GM10266 (cell line): ENCODE data around the gene PEG3.
"Not testable (repeated sequence)": the region's sequence is repeated elsewhere in the genome, so short reads cannot be mapped to it uniquely, and the experiment has no call there.

ENCODE experiments used
- DNase-seq: peaks from one replicate; pipeline ENCODE4 v3.0.0; 2012; ENCODE audit errors: extremely low spot score
- TF ChIP-seq, protein P1 (sequence below): IDR thresholded peaks from 2 replicates; pipeline ENCODE4 v1.5.1; 2012; ENCODE audit warnings: mild to moderate bottlenecking, low read depth; ENCODE audit not compliant: control insufficient read depth, insufficient read depth; ENCODE audit errors: missing control alignments

The PEG3 gene

DNA sequence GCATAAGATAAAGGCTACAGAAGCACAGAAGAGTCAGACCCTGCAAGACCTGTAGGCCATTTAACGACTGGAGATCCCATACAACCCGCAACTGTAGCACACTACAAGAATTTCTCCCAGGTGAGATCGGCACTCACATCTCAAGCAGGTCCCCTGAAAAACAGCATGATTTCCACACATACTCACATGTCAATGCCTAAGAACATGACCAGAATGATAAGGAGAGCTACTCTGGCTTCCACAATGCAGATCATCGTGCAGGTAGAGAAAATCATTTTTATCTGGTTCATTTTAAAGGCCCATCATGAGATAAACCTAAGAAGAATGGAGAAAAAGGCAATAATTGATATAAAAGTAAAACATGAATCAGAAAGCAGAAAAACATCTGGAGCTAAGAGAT lies 17.5 kb upstream of the PEG3 start:
- TF ChIP-seq, protein P1, sequence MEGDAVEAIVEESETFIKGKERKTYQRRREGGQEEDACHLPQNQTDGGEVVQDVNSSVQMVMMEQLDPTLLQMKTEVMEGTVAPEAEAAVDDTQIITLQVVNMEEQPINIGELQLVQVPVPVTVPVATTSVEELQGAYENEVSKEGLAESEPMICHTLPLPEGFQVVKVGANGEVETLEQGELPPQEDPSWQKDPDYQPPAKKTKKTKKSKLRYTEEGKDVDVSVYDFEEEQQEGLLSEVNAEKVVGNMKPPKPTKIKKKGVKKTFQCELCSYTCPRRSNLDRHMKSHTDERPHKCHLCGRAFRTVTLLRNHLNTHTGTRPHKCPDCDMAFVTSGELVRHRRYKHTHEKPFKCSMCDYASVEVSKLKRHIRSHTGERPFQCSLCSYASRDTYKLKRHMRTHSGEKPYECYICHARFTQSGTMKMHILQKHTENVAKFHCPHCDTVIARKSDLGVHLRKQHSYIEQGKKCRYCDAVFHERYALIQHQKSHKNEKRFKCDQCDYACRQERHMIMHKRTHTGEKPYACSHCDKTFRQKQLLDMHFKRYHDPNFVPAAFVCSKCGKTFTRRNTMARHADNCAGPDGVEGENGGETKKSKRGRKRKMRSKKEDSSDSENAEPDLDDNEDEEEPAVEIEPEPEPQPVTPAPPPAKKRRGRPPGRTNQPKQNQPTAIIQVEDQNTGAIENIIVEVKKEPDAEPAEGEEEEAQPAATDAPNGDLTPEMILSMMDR = no peak
- no peak for DNase-seq

DNA sequence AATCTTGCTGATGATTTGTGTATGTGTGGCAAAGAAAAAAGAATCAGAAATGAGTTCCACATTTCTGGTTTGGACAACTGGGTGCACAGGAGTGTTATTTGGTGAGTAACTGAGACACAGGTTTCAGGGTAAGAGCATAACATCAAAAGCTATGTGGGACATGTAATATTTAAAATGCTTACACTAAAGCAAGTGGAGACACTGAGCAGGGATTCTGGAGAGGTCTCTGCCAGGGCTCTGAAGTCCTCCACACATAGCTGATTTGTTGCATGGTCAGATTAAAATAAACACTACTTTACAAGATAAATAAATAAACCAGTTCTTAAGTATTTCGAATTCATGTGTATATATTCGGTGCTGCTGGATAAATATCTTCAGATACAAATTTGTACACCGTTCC lies 16.3 kb upstream of the PEG3 start:
- no peak for DNase-seq

DNA sequence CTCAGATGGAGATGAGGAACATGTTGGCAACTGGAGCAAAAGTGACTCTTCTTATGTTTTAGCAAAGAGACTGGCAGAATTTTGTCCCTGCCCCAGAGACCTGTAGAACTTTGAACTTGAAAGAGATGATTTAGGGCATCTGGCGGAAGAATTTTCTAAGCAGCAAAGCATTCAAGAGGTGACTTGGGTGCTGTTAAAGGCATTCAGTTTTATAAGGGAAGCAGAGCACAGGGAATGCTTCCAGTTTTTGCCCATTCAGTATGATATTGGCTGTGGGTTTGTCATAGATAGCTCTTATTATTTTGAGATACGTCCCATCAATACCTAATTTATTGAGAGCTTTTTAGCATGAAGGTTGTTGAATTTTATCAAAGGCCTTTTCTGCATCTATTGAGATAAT lies 11.8 kb upstream of the PEG3 start:
- not testable (repeated sequence) for DNase-seq

More for the DNA sequence above, 16.3 kb upstream of the PEG3 start:
- TF ChIP-seq, protein P1 = no peak

DNA sequence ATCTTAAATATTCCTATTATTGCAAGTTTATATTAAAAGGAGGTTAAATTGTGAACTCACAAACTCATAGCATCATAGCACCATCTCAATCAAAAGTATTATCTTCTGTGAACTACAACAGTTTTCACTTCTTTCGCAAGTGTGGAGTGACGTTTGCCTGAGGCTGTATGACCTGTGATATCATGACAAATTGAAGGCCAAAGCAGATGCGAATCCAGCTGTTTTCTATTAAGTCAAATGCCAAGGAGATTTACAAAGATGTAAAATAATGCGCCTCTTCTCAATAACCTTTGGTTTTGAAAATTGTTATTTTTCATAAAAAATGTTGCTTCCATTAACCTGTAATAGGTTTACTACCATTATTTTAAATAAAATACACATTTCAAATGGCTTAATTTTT lies 7.6 kb upstream of the PEG3 start:
- TF ChIP-seq, protein P1 = no peak
- no peak for DNase-seq

DNA sequence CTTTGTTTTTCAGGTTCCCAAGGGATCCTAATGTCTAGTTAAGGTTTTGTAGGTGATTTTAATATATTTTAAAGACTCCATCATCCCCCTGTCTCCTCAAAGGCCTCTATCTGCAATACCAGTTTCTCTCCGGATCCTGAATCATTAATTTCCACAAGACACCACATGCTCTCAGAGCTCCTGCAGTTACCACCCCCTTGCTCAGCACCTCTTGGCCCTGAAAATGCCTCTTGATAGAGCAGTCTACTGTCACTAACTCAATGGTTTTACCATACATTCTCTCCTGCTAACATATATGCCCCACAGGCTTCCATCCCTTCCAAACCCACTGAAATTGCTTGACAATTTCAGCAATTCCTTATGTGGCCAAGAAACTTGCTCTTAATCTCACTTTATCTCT lies 1.9 kb upstream of the PEG3 start:
- no peak for DNase-seq
- TF ChIP-seq, protein P1 = no peak

DNA sequence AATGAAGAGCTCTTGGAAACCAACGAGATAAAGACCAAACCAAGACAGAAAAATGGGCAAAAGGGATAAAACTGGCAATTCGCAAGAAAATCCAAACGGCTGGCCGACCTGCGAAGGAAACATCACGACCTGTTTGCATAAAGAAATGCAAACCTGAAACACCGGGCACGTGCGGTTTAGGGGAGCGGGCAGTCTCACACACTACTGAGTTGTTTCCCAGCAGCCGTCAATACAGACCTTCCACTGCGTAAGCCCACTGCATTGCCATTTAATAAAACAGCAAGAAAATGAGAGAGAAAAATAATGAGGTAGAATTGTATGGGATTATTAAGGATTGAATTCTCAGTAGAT lies 642 bp upstream of the PEG3 start:
- TF ChIP-seq, protein P1 = no peak
- no peak for DNase-seq

DNA sequence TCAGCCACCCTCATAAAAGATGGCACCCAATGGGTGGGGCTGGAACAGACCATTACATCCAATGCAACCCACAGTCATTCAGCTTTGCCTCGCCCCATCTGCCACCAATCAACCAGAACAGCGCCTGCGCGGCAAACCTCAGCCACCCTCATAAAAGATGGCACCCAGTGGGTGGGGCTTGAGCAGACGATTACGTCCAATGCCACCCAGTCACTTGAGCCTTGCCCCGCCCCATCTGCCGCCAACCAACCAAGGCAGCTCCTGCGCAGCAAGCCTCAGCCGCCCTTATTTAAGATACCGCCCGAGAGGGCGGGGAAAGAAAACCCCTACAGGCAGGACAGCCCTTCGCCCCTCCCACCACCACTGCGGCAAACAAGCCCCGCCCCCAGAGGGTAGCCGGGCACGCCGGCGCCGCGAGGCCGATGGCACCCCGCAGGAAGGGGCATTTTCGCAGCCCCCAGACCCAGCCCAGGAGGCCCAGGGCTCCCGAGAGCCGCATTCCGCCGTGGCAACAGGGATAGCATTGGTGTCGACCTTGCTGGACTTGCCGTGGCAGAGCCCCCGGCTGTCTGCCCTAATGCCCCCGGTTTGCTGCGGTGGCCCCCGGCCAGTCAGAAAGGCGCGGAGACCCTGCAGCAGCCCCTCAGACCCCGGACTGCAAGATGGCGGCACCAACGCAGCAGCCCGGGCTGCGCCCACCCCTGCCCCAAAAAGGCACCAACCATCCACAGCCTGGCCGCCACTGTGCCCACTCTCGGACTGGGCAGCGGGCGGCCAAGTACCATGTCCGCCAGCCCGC lies 675 bp downstream of the PEG3 start:
- no peak for DNase-seq
- TF ChIP-seq, protein P1 = no peak
